Activated CD8-positive, alpha-beta memory T cell treated with anti-CD3 and anti-CD28 coated beads, Interleukin-2, amount 50 U/mL, for 4 hours (primary cell): ENCODE results near the gene CELA3A.
"Not testable (repeated sequence)": the region's sequence is repeated elsewhere in the genome, so short reads cannot be mapped to it uniquely, and the experiment has no call there.

ENCODE experiments used
- DNase-seq: peaks from one replicate; pipeline ENCODE4 v3.0.0-alpha.2; 2020

Gene CELA3A

GRCh38 chr1:22021061-22021460, 19.6 kb downstream of the CELA3A start:
- DNase-seq, result no peak

GRCh38 chr1:22024485-22025367, 23.3 kb downstream of the CELA3A start:
- peak; percentile 63 for DNase-seq

- DNase-seq, result peak; percentile 87
These were observed 24.1 kb downstream of the CELA3A start for GRCh38 chr1:22025368-22026155.

GRCh38 chr1:22026924-22027289, 25.4 kb downstream of the CELA3A start:
- no peak for DNase-seq

- no peak for DNase-seq
These were observed 28.6 kb downstream of the CELA3A start for GRCh38 chr1:22030057-22030456.

- DNase-seq, result no peak
These were observed 29.0 kb downstream of the CELA3A start for GRCh38 chr1:22030473-22030872.

- DNase-seq, result no peak
These were observed 29.9 kb downstream of the CELA3A start for GRCh38 chr1:22031214-22031962.

GRCh38 chr1:22034834-22035233, 33.4 kb downstream of the CELA3A start:
- DNase-seq, result not testable (repeated sequence)

GRCh38 chr1:22037520-22037919, 36.1 kb downstream of the CELA3A start:
- DNase-seq, result no peak

- DNase-seq, result no peak
These were observed 36.6 kb downstream of the CELA3A start for GRCh38 chr1:22038036-22038435.

GRCh38 chr1:22039594-22040285, 38.3 kb downstream of the CELA3A start:
- DNase-seq, result peak; percentile 78

GRCh38 chr1:22040286-22040623, 38.8 kb downstream of the CELA3A start:
- DNase-seq, result no peak

GRCh38 chr1:22041505-22041904, 40.0 kb downstream of the CELA3A start:
- DNase-seq, result no peak

GRCh38 chr1:22043198-22043769, 41.8 kb downstream of the CELA3A start:
- DNase-seq, result no peak

- no peak for DNase-seq
These were observed 43.4 kb downstream of the CELA3A start for GRCh38 chr1:22044690-22045420.

- DNase-seq, result no peak
These were observed 44.3 kb downstream of the CELA3A start for GRCh38 chr1:22045604-22046228.

- no peak for DNase-seq
These were observed 47.1 kb downstream of the CELA3A start for GRCh38 chr1:22048351-22049192.

- no peak for DNase-seq
These were observed 48.9 kb downstream of the CELA3A start for GRCh38 chr1:22050330-22050729.

GRCh38 chr1:22051607-22052114, 50.2 kb downstream of the CELA3A start:
- no peak for DNase-seq
